Nephron progenitor cell (in vitro differentiated cells): Measurements from ENCODE around the gene KRTAP10-8.
"Not testable (repeated sequence)": the region's sequence is repeated elsewhere in the genome, so short reads cannot be mapped to it uniquely, and the experiment has no call there.

Experiments used
- DNase-seq: peaks from one replicate; pipeline ENCODE4 v3.0.0; 2021
- H3K27ac Mint-ChIP-seq: 2 replicates; pipeline ENCODE4 v1.8.0; 2021; ENCODE audit warnings: mild to moderate bottlenecking, moderate library complexity, mixed read lengths
- H3K27me3 Mint-ChIP-seq: 2 replicates; pipeline ENCODE4 v1.8.0; 2021; ENCODE audit warnings: mild to moderate bottlenecking, low read depth, mixed read lengths; ENCODE audit not compliant: poor library complexity
- H3K36me3 Mint-ChIP-seq: 2 replicates; pipeline ENCODE4 v1.8.0; 2021; ENCODE audit warnings: low read depth, mixed read lengths
- H3K4me1 Mint-ChIP-seq: 2 replicates; pipeline ENCODE4 v1.8.0; 2021; ENCODE audit warnings: mixed read lengths
- H3K4me3 Mint-ChIP-seq: 2 replicates; pipeline ENCODE4 v1.8.0; 2021; ENCODE audit warnings: mild to moderate bottlenecking, moderate library complexity, mixed read lengths
- H3K9me3 Mint-ChIP-seq: 2 replicates; pipeline ENCODE4 v1.8.0; 2021; ENCODE audit warnings: mild to moderate bottlenecking, moderate library complexity, mixed read lengths
- CTCF ChIP-seq: fragments of 200-600 bp; sonication (generic); IDR thresholded peaks from 2 replicates; pipeline ENCODE4 v1.5.0; 2021; ENCODE audit warnings: antibody characterized with exemption

KRTAP10-8 gene

GRCh38 chr21:44572959-44573583 lies 38.8 kb upstream of the KRTAP10-8 start:
- TF ChIP-seq CTCF, result no peak
- no peak for DNase-seq
- Mint-ChIP-seq H3K9me3 (peaks cover 62% of the 10 kb centered on the region), H3K4me3 (no peak overlapping the region), H3K36me3 (peaks cover 4% of the 10 kb centered on the region), H3K4me1 (peaks cover 14% of the 10 kb centered on the region), H3K27me3 (peaks cover 33% of the 10 kb centered on the region), H3K27ac (peak overlapping the region; percentile 29)

- peak within 1 kb of the TSS; percentile 29 for H3K27ac Mint-ChIP-seq
- H3K9me3 Mint-ChIP-seq, result peaks cover 65% of the 10 kb centered on the region
- DNase-seq, H3K36me3 Mint-ChIP-seq, H3K4me3 Mint-ChIP-seq: not testable (repeated sequence)
- H3K27me3 Mint-ChIP-seq, result peaks cover 33% of the 10 kb centered on the region
- peaks cover 14% of the 10 kb centered on the region for H3K4me1 Mint-ChIP-seq
These were observed 38.0 kb upstream of the KRTAP10-8 start, which contains the start of gene KRTAP10-4 for GRCh38 chr21:44573630-44574456. Gene KRTAP10-4 (plus strand): TSS chr21:44573729. CDS start chr21:44573759, 30 bp downstream.

GRCh38 chr21:44574457-44575306 lies 37.2 kb upstream of the KRTAP10-8 start:
- no peak for TF ChIP-seq CTCF
- no peak for DNase-seq
- Mint-ChIP-seq H3K27me3 (peaks cover 28% of the 10 kb centered on the region), H3K4me1 (peaks cover 14% of the 10 kb centered on the region), H3K9me3 (peaks cover 65% of the 10 kb centered on the region), H3K4me3 (peak overlapping the region; percentile 45), H3K27ac (no peak overlapping the region), H3K36me3 (peaks cover 4% of the 10 kb centered on the region)

GRCh38 chr21:44575307-44576024 lies 36.4 kb upstream of the KRTAP10-8 start:
- Mint-ChIP-seq H3K4me1 (peaks cover 14% of the 10 kb centered on the region), H3K9me3 (peaks cover 70% of the 10 kb centered on the region), H3K27ac (no peak overlapping the region), H3K36me3 (peaks cover 4% of the 10 kb centered on the region), H3K27me3 (peaks cover 26% of the 10 kb centered on the region), H3K4me3 (no peak overlapping the region)
- TF ChIP-seq CTCF, result no peak
- DNase-seq, result no peak

- TF ChIP-seq CTCF, result no peak
- Mint-ChIP-seq H3K4me3 (no peak overlapping the region), H3K4me1 (peaks cover 14% of the 10 kb centered on the region), H3K9me3 (peaks cover 70% of the 10 kb centered on the region), H3K36me3 (peaks cover 4% of the 10 kb centered on the region), H3K27me3 (peaks cover 23% of the 10 kb centered on the region), H3K27ac (no peak overlapping the region)
- no peak for DNase-seq
These were observed 35.9 kb upstream of the KRTAP10-8 start for GRCh38 chr21:44576025-44576420.
